Measurements from ENCODE around the gene SSNA1.
A peak's percentile ranks its signal among the peaks of the same experiment; 100 is the strongest.

The SSNA1 gene

DNA sequence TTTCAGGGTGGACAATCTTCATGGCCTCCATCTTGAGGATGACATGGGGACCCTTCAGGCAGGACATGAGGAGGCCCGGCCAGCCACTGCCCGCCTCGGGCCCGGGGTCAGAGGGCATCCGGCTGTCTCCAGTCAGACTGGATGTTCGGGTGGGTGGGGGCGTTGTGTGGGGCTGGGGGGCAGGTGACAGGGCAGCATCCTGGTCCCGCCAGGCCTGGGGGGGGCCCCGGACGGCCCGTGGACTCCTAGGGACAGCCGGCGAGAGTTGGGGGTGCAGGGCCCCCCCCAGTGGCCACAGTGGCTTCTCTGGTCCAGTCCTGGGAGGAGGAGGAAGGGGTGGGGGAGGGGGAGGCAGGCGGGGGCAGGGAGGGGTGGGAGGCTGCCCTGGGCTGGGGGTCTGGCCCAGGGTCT lies 32.6 kb downstream of the SSNA1 start:
- peak overlapping the region; percentile 37 for H3K4me3 Mint-ChIP-seq

DNA sequence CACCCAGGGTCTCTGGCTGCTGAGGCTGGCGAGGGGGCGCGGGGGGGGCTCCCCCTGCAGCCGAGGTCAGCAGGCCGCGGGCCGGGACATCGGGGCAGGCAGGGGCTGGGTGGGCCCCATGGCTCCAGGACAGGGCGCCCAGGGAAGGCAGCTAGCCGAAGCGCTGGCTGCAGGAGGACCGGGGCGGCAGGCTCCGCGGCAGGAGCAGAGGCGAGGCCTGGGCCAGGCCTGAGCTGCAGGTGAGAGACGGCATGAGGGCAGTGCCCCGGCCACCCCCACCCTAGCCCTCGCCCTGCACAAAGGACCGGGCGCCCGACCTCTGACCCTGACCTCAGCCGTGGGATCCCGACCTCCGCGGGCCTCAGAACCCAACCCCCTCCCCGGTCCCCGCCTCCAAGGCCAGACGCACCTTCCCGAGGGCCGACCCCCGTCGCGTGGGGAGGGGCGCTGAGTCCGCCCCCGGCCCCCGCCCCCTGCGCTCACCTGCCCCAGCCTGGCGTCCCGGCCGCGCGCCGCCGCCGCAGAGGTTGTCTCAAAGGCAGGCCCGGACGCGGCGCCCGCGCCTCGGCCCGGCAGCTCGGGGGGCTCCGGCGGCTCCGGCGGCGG lies 33.1 kb downstream of the SSNA1 start:
- Mint-ChIP-seq H3K4me1 (no peaks in the 10 kb centered on the region), H3K4me3 (no peak overlapping the region), H3K27ac (ENCODE audit: low read depth) (no peak overlapping the region), H3K36me3 (ENCODE audit: insufficient read depth) (peaks cover 9% of the 10 kb centered on the region), H3K9me3 (no peaks in the 10 kb centered on the region), H3K27me3 (no peaks in the 10 kb centered on the region)
- DNase-seq (ENCODE audit: low spot score in 2 of 2) (no peak), ATAC-seq (replicated peaks; ENCODE audit: extremely low read depth, poor library complexity, severe bottlenecking) (no peak)

More for the DNA sequence above, 32.6 kb downstream of the SSNA1 start:
- Mint-ChIP-seq H3K27ac (ENCODE audit: low read depth) (no peak overlapping the region), H3K36me3 (ENCODE audit: insufficient read depth) (peaks cover 11% of the 10 kb centered on the region), H3K27me3 (no peaks in the 10 kb centered on the region), H3K4me1 (no peaks in the 10 kb centered on the region), H3K9me3 (no peaks in the 10 kb centered on the region)
- ATAC-seq (replicated peaks; ENCODE audit: extremely low read depth, poor library complexity, severe bottlenecking) (no peak), DNase-seq (ENCODE audit: low spot score in 2 of 2) (no peak)

DNA sequence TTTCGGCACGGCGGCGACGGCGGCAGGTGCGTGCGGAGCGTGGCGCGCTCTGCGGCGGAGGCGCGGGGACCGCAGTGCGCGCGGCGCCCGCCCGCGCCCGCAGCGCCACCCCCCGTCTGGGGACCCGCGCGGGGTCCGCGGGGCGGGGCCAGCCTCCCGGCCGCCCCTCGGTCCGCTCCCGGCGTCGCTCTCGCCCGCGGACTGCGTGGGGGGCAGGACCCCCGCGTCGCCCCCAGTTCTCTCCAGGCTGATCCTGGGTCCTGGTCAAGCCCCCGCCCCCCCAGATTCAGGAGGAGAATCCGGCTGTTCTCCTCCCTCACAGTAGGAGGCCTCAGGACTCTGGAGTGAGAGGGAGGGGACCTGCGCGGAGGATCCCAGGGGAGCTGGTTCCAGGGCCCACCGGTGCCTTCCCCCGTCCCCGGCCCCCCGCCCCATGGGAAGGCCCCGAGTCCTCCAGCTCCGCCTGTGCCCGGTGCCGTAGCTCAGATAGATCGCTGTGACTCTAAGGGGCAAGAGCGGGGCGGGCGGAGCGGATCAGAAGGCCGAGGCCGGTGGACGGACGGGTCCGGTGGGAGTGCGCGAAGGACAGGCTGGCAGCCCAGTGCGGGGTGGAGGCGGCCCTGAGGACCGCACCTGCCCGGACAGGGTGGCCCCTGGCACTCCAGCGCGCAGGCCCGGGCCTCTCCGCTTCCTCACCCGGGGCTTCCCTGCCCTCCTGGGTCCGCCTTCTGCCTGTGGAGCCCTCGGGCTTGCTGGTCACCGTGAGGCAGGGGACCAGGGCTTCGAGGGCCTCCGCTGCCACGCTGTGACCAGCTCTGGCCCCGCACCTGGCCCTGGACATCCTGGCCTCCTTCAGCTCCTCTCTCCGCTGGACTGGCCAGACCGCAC lies 34.0 kb downstream of the SSNA1 start, which contains the start of gene RNF208:
RNF208 (minus strand) TSS at position 51 of the 888 bp plus-strand sequence. CDS start 1,028 bp downstream, outside the sequence.
- Mint-ChIP-seq H3K4me1 (peaks cover 1% of the 10 kb centered on the region), H3K9me3 (no peaks in the 10 kb centered on the region), H3K27ac (ENCODE audit: low read depth) (no peak within 1 kb of the TSS), H3K4me3 (peak within 1 kb of the TSS; percentile 74), H3K27me3 (peaks cover 3% of the 10 kb centered on the region), H3K36me3 (ENCODE audit: insufficient read depth) (peaks cover 6% of the 10 kb centered on the region)
- ATAC-seq (replicated peaks; ENCODE audit: extremely low read depth, poor library complexity, severe bottlenecking) (no peak), DNase-seq (ENCODE audit: low spot score in 2 of 2) (no peak)

DNA sequence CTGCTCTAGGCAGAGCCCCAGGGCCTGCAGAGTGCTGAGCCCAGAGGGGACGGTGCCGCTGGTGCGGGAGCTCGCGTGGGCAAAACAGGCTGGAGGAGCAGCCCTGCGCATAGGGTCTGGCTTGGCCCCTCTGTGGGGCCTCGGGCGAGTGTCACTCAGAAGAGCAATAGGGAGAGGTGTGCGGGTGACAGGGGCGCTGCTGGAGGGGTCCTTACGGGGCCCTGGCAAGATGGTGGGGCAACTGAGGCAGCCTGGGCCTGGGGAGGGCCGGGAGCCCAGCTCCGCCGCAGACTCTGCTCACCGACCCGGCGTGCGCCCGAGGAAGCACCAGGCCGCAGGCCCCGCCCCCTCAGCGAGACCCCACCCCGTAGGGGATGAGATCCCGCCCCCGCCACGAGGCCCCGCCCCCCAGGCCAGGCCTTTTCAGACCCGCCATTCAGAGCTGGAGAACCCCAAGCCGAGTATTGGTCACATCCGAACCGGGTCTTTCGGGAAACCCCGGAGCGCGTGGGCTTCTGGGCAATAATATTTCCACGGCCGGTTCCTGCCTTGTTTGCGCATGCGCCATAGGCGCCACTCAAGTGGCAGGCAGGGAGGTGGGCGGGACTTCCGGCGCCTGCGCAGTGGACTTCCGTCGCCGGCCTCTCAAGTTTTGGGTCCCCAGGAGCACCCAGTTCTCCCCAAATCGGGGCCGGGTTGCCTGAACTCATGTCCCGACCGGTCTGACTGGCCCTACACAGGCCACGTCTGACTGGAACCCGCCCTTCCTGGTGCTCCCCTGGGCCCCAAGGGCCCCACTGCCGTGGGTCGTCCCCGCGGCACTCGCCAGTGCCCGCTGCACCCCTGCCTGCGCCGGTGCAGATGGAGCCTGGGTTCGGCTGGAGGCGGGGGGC lies 34.8 kb downstream of the SSNA1 start:
- H3K4me3 Mint-ChIP-seq: peak overlapping the region; percentile 74
- H3K9me3 Mint-ChIP-seq: no peaks in the 10 kb centered on the region
- H3K27me3 Mint-ChIP-seq: peaks cover 9% of the 10 kb centered on the region
- peaks cover 6% of the 10 kb centered on the region for H3K4me1 Mint-ChIP-seq
- H3K27ac Mint-ChIP-seq (ENCODE audit: low read depth): peak overlapping the region; percentile 25
- peaks cover 6% of the 10 kb centered on the region for H3K36me3 Mint-ChIP-seq (ENCODE audit: insufficient read depth)
- peak; percentile 93 to 98 for DNase-seq (ENCODE audit: low spot score in 2 of 2)
- peak; percentile 94 for ATAC-seq (replicated peaks; ENCODE audit: extremely low read depth, poor library complexity, severe bottlenecking)

DNA sequence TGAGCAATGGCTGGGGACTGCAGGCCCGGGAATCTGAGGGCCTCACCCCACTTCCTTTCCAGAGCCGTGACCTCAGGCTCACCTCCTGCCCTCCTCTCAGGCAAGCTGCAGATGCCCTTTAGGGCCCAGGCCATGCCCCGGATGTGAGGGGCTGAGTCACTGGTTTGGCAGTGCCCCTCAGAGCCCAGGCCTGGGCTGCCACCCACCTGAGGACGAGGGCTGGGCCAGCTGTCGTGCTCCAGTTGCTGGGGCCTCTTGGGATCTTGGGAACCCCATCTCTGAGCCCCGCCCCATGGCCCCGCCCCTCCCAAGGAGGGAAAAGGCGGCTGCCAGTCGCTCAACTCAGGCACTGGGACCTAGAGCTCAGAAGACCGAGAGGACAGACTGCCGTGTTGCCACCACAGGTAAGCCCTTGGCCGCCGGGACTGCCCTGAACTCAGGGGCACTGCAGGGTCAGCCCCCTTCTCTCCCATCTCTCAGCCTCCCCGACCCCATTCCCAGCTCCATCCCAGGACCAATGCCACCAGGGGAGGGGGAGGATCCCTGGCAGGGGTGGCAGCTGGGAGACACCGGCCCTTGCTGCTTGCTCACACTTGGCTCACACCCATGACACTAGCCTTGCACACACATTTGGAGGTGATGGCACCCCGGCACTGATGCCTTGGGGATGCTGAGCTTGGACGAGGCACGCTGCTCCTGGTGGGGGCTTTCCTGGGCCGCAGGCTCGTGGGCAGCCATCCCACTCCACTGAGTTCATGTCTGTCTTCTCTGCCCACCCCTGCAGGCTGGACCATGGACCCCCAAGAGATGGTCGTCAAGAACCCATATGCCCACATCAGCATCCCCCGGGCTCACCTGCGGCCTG lies 36.6 kb downstream of the SSNA1 start, which contains the start of gene CYSRT1:
CYSRT1 (plus strand) TSS at position 345 of the 865 bp plus-strand sequence; CDS start at position 793, 448 bp downstream.
- Mint-ChIP-seq H3K36me3 (ENCODE audit: insufficient read depth) (peaks cover 6% of the 10 kb centered on the region), H3K4me3 (peak within 1 kb of the TSS; percentile 74), H3K4me1 (peaks cover 6% of the 10 kb centered on the region), H3K9me3 (no peaks in the 10 kb centered on the region), H3K27me3 (peaks cover 9% of the 10 kb centered on the region), H3K27ac (ENCODE audit: low read depth) (peak within 1 kb of the TSS; percentile 25)
- no peak for DNase-seq (ENCODE audit: low spot score in 2 of 2)
- no peak for ATAC-seq (replicated peaks; ENCODE audit: extremely low read depth, poor library complexity, severe bottlenecking)

DNA sequence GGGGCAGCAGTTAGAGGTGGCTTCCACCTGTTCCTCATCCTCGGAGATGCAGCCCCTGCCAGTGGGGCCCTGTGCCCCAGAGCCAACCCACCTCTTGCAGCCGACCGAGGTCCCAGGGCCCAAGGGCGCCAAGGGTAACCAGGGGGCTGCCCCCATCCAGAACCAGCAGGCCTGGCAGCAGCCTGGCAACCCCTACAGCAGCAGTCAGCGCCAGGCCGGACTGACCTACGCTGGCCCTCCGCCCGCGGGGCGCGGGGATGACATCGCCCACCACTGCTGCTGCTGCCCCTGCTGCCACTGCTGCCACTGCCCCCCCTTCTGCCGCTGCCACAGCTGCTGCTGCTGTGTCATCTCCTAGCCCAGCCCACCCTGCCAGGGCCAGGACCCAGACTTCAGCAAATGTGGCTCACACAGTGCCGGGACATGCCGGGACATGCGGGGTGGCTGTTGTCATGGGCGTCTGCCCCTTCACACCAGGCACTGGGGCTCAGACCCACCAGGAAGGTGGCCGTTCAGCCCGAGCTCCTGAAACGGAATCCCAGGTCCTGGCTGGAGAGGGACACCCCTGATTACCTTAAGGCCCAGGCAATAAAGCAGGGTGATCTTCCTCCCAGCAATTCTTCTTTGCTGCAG lies 37.3 kb downstream of the SSNA1 start:
- ATAC-seq (replicated peaks; ENCODE audit: extremely low read depth, poor library complexity, severe bottlenecking): no peak

DNA sequence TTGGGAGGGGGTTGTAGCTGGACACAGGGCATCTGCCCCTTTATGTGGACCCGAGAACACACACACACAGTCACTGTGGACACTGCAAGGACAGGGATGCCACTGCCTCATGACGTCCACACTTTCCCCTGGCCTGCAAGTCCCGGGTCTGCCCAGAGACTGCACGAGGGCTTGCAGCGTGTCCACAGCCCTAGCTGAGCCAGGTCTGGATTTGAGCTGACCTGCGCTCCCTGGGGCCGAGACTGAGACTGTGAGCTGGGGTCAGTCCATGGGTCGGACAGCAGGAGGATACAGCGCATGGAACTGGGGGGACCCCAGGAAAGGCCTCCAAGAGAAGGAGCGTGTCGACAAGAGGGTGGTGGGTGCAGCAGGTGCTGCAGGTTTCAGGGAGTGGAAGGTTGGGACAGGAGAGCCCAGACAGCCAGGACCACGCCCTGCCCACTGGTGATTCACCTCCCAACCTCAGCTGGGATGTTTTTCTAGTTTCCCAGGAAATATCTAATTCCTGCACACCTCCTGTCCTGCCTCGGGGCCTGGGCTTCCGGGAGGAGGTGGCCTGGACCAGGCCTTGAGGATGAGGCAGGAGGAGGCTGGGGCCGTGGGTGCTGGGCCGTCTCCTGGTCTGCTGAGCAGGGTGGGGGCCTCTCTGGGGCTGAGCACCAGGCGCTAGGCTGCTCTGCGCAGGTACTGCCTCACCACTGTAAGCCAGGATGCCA lies 38.0 kb downstream of the SSNA1 start:
- Mint-ChIP-seq H3K36me3 (ENCODE audit: insufficient read depth) (peaks cover 6% of the 10 kb centered on the region), H3K9me3 (no peaks in the 10 kb centered on the region), H3K27ac (ENCODE audit: low read depth) (no peak overlapping the region), H3K4me3 (no peak overlapping the region), H3K27me3 (peaks cover 9% of the 10 kb centered on the region), H3K4me1 (peaks cover 6% of the 10 kb centered on the region)
- DNase-seq (ENCODE audit: low spot score in 2 of 2): no peak
- ATAC-seq (replicated peaks; ENCODE audit: extremely low read depth, poor library complexity, severe bottlenecking): no peak

More for the DNA sequence above, 37.3 kb downstream of the SSNA1 start:
- Mint-ChIP-seq H3K27me3 (peaks cover 9% of the 10 kb centered on the region), H3K9me3 (no peaks in the 10 kb centered on the region), H3K4me3 (no peak overlapping the region), H3K27ac (ENCODE audit: low read depth) (no peak overlapping the region), H3K36me3 (ENCODE audit: insufficient read depth) (peaks cover 6% of the 10 kb centered on the region), H3K4me1 (peaks cover 6% of the 10 kb centered on the region)
- no peak for DNase-seq (ENCODE audit: low spot score in 2 of 2)

DNA sequence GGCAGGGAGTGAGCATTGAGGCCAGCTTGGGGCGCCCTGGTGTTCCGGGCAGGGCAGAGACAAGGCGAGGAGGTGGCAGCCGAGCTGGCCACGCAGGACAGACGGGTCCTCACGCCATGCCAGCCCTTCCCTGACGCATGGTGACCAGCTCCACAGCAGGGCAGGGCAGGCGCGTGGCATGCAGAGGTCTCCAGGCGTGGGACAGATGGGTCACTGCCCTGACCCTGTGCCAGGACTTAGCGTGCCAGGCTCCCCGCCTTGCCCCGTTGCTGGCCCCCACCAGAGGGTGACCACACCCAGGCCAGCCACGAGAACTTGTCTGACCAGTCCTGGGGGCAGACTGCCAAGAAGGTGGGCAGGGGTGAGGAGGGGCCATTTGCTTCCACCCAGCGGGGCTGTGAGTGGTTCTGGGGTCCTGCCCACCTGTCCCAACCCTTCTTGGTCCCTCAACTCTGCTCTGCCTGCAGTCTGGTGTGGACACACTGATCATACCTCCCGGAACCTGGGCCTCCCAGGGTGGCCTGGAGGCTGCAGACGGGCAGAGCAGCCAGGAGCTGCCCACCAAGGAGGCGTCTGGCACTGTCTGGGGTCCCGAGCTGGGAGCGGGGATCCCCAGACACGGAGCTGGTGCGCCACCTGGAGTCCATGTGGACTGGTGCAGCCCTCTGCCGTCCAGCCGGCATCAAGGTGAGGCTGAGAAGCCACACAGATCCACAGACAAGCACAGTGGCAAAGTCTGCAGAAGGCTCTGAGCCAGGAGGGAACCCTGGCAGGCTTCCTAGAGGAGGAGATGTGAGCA lies 38.8 kb downstream of the SSNA1 start, which contains the start of gene RNF224:
RNF224 (plus strand) TSS at position 449 of the 799 bp plus-strand sequence. CDS start 834 bp downstream, outside the sequence.
- Mint-ChIP-seq H3K9me3 (no peaks in the 10 kb centered on the region), H3K4me3 (no peak within 1 kb of the TSS), H3K27ac (ENCODE audit: low read depth) (no peak within 1 kb of the TSS)

DNA sequence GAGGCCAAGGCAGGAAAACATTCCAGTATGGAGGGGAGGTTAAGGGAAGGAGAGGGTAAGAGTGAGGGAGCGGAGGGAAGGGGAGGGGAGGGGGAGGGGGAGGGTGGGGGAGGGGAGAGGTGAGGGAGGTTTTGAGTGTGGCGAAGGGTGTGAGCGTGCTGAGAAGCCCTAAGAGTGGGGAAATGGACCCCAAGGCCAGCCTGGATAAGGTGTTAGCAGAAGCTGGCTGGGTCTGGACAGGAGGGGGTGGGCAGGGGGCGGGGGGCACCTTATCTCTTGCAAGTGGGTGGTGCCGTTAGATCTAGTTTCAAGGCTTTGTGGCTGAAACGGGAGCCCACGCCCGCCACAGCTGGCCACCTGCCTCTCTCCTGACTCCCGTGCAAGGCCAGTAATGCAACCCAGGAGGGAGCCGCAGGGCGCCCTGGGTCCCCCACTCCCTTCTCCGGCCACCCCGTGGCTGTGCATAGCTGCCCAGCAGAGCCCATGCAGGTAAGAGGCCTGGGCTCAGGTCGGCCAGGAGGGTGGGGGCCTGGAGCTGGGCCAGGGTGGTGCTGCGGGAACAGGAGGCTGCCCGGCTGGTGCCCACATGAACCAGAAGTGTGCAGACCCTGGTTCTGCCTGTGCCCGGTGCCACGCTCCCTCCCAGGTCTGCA lies 39.5 kb downstream of the SSNA1 start:
- no peak for ATAC-seq (replicated peaks; ENCODE audit: extremely low read depth, poor library complexity, severe bottlenecking)
- DNase-seq (ENCODE audit: low spot score in 2 of 2): no peak
- Mint-ChIP-seq H3K9me3 (no peaks in the 10 kb centered on the region), H3K4me3 (no peak overlapping the region), H3K27ac (ENCODE audit: low read depth) (no peak overlapping the region), H3K4me1 (peaks cover 6% of the 10 kb centered on the region), H3K36me3 (ENCODE audit: insufficient read depth) (peaks cover 3% of the 10 kb centered on the region), H3K27me3 (peaks cover 9% of the 10 kb centered on the region)

More for the DNA sequence above, 38.8 kb downstream of the SSNA1 start, which contains the start of gene RNF224:
- Mint-ChIP-seq H3K27me3 (peaks cover 9% of the 10 kb centered on the region), H3K36me3 (ENCODE audit: insufficient read depth) (peaks cover 6% of the 10 kb centered on the region), H3K4me1 (peaks cover 6% of the 10 kb centered on the region)
- peak; percentile 71 to 76 for DNase-seq (ENCODE audit: low spot score in 2 of 2)
- peak; percentile 41 for ATAC-seq (replicated peaks; ENCODE audit: extremely low read depth, poor library complexity, severe bottlenecking)

DNA sequence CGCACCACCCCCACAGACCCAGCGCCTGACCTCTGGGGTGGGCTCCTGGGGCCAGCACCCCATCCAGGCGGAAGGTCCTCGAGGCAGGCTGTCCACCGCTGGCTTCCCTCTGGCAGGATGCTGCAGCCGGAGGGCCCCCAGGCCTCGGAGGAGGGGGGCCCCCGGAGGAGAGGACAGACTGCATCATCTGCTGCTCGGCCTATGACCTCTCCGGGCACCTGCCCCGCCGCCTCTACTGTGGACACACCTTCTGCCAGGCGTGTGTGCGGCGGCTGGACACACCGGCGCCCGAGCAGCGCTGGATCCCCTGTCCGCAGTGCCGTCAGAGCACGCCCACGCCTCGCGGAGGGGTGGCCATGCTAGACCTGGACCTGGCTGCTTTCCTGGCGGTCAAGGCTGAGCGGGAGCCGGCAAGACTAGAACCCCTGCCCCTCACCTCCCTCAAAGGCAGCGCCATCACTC lies 40.1 kb downstream of the SSNA1 start:
- no peak overlapping the region for H3K4me3 Mint-ChIP-seq
- peaks cover 9% of the 10 kb centered on the region for H3K27me3 Mint-ChIP-seq
- peaks cover 1% of the 10 kb centered on the region for H3K36me3 Mint-ChIP-seq (ENCODE audit: insufficient read depth)
- DNase-seq (ENCODE audit: low spot score in 2 of 2): no peak
- H3K4me1 Mint-ChIP-seq: peaks cover 6% of the 10 kb centered on the region
- no peak overlapping the region for H3K27ac Mint-ChIP-seq (ENCODE audit: low read depth)
- no peak for ATAC-seq (replicated peaks; ENCODE audit: extremely low read depth, poor library complexity, severe bottlenecking)
- H3K9me3 Mint-ChIP-seq: no peaks in the 10 kb centered on the region

Measured in central memory CD8-positive, alpha-beta T cell (primary cell).